Large intestine (tissue), 12 donors: ENCODE data around the gene GAST. TPM values are rescaled to one million over a fixed set of nuclear protein-coding genes. Genes with fewer than 3 reads are reported as not detected.

Experiments used
- DNase-seq, 2 donors: peaks; one replicate each; pipeline versions ENCODE4 v3.0.0 to v3.0.0-alpha.2; 2013
- H3K27ac ChIP-seq: one replicate; pipeline ENCODE4 v1.5.1; 2013; ENCODE audit warnings: low read length
- H3K27me3 ChIP-seq: 2 replicates; pipeline ENCODE4 v1.6.1; 2013; ENCODE audit warnings: low read length; ENCODE audit not compliant: control insufficient read depth, insufficient read depth
- H3K36me3 ChIP-seq: 2 replicates; pipeline ENCODE4 v1.6.1; 2013; ENCODE audit warnings: low read length; ENCODE audit not compliant: control insufficient read depth, insufficient read depth
- H3K4me1 ChIP-seq: one replicate; pipeline ENCODE4 v1.6.1; 2013; ENCODE audit warnings: low read length; ENCODE audit not compliant: control insufficient read depth, insufficient read depth
- H3K4me3 ChIP-seq: one replicate; pipeline ENCODE4 v1.5.1; 2013; ENCODE audit warnings: low read length
- H3K9me3 ChIP-seq: one replicate; pipeline ENCODE4 v1.6.1; 2013; ENCODE audit warnings: mild to moderate bottlenecking, low read depth, low read length, moderate library complexity; ENCODE audit not compliant: control insufficient read depth
- WGBS: methylation state at CpG from one replicate; pipeline ENCODE4 v1.1.5; 2013; ENCODE audit warnings: low lambda C conversion rate; ENCODE audit not compliant: insufficient coverage; 5-methylcytosine and 5-hydroxymethylcytosine counted together
- long read RNA-seq, 11 donors: transcript quantifications; one replicate each; lab custom pipeline, GENCODE V29; 2026
- polyA plus RNA-seq: library from polyadenylated mRNA; unstranded; fragments of 120-200 nt; gene quantifications from one replicate; pipeline ENCODE4 v1.2.1, GENCODE V29; 2013

GAST gene, protein sequence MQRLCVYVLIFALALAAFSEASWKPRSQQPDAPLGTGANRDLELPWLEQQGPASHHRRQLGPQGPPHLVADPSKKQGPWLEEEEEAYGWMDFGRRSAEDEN
- 0.28 TPM for polyA plus RNA-seq
- long read RNA-seq, donor 1: 0 reads
- long read RNA-seq, donor 2: 0 reads
- long read RNA-seq, donor 3: 0 reads
- long read RNA-seq, donor 4: 0 reads
- long read RNA-seq, donor 5: 0 reads
- long read RNA-seq, donor 6, partial matches to known transcripts: 0 of 1 reads
- long read RNA-seq, donor 6, other reads (novel, unspliced or antisense): 0 of 1 reads
- long read RNA-seq, donor 7: 0 reads
- long read RNA-seq, donor 8: 0 reads
- long read RNA-seq, donor 9, partial matches to known transcripts: 0 of 1 reads
- long read RNA-seq, donor 9, other reads (novel, unspliced or antisense): 0 of 1 reads
- long read RNA-seq, donor 10, partial matches to known transcripts: 0 of 1 reads
- long read RNA-seq, donor 10, other reads (novel, unspliced or antisense): 0 of 1 reads
- long read RNA-seq, donor 11, partial matches to known transcripts: 0 of 1 reads
- long read RNA-seq, donor 11, other reads (novel, unspliced or antisense): 0 of 1 reads

DNA sequence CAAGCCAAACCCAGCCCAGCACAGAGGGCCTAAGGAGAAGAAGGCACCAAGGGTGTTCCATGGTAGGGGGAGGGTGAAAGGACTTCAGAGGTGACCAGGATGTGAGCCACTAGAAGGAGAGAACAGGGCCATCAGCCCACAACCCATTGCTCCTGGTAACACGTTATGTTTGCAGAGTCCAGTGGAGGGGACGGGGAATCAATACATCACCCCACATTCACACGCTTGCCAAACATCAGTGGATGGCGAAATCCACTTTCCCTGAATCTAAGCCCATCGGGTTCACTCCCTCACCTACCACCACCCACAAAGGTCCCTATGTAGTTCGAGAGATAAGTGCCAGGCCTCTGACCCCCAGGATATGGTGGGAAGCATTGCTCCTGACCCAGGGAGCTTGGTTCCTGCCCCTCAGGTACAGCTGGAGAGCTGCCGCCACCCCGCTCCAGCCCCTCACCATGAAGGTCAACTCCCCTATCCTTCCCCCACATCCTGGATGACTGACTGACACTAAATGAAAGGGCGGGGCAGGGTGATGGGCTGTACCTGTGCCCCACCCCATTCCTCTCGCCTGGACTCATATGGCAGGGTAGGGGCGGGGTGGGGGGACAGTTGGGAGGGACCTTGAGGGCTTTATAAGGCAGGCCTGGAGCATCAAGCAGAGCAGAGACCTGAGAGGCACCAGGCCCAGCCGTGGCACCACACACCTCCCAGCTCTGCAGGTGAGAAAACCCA lies at the start of gene GAST:
Gene GAST, plus strand, starts transcription at position 663 of the 732 bp plus-strand sequence. CDS start 3,106 bp downstream, outside the sequence.
- 100% methylated on average over 1 of the region's 12 CpGs for WGBS
- DNase-seq: no peak

GRCh38 chr17:41663451-41664171 lies 48.5 kb upstream of the GAST start:
- WGBS: 53% methylated on average over 3 of the region's 8 CpGs

More for the DNA sequence above, at the start of gene GAST:
- Histone ChIP-seq H3K4me1 (no peaks in the 10 kb centered on the region), H3K9me3 (no peaks in the 10 kb centered on the region), H3K27me3 (no peaks in the 10 kb centered on the region), H3K4me3 (no peak within 1 kb of the TSS), H3K36me3 (no peaks in the 10 kb centered on the region), H3K27ac (no peak within 1 kb of the TSS)

GRCh38 chr17:41664172-41664457 lies 48.0 kb upstream of the GAST start:
- no peak for DNase-seq
- Histone ChIP-seq H3K27ac (no peak overlapping the region), H3K4me1 (peaks cover 14% of the 10 kb centered on the region), H3K27me3 (no peaks in the 10 kb centered on the region), H3K4me3 (no peak overlapping the region), H3K9me3 (peaks cover 2% of the 10 kb centered on the region), H3K36me3 (no peaks in the 10 kb centered on the region)
- WGBS: no CpG with 5 or more reads among the region's 2 CpGs

More at GRCh38 chr17:41663451-41664171, 48.5 kb upstream of the GAST start:
- peaks cover 19% of the 10 kb centered on the region for H3K4me1 ChIP-seq
- H3K27me3 ChIP-seq: no peaks in the 10 kb centered on the region
- DNase-seq: no peak
- H3K36me3 ChIP-seq: no peaks in the 10 kb centered on the region
- H3K4me3 ChIP-seq: no peak overlapping the region
- H3K27ac ChIP-seq: no peak overlapping the region
- peaks cover 2% of the 10 kb centered on the region for H3K9me3 ChIP-seq

DNA sequence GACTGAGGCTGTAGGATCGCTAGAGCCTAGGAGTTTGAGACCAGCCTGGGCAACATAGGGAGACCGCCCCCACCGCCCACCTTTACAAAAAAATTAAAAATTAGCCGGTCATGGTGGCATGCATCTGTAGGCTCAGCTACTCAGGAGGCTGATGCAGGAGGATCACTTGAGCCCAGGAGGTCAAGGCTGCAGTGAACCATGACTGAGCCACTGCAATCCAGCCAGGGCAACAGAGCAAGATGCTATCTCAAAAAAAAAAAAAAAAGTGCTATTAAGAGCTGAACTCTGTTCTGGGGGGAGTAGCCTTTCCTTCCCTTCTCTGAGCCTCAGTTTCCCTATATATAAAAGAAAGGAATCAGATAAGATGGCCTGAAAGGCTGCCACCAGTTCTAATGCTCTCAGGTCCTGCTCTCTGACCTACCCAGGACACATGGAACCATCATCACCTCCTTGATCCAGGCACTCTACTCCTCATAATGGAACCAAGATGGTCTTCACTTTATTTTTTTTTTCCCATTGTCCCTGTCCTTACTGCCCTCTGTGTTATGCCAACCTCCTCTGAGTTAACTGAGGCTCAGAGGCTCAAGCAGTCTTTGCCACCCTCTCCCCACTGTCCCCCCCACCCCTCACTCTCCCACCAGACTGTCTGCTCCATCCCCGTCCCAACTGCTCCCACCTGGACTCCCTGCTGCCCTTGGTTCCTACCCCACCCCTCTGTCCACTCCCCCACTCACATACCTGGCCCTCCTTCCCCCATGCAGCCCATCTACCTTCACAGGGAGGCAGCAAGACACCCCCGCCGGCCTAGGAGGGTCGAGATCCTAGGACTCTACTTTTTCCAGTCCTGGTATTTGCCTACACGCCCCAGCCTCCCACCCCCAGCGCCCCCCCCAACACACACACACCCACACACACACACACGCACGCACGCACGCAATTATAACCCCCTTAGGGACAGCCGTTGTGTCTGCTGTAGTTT lies 47.3 kb upstream of the GAST start:
- no peak for DNase-seq
- peak overlapping the region; percentile 47 for H3K4me3 ChIP-seq
- H3K27ac ChIP-seq: no peak overlapping the region
- peaks cover 2% of the 10 kb centered on the region for H3K9me3 ChIP-seq
- H3K27me3 ChIP-seq: no peaks in the 10 kb centered on the region
- no CpG with 5 or more reads among the region's 15 CpGs for WGBS
- H3K4me1 ChIP-seq: peaks cover 13% of the 10 kb centered on the region
- no peaks in the 10 kb centered on the region for H3K36me3 ChIP-seq

DNA sequence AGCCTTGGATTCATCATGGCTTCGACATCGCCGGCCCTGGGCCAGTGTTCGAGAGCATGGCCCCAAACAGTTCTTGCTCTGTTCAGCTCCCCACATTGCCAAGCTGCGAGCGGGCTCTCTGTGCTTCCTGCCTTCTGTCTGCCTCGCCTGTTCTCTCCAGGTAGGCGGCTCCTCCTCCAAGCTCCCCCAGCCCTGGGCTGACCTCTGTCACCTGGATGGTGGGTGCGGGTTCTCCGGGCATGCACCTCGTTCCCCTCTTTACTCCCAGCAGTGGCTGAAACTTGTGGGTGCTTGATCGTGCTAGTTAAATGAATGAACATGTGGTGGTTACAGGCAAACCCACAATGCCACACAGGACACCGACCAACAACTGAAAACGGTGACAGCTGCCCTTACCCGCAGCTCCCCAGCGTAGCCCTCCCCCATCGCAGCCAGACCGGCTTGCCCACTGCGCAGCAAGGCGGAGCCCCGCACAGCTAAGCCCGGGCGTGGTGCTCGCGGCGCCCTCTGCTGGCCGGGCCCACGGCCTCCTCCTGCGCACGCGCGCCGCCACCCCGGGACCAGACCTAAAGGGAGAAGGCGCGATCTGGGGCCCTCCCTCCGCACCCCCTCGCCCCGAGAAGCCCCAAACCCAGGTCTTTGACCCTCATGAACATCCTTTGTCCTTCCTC lies 46.4 kb upstream of the GAST start:
- Histone ChIP-seq H3K4me3 (peak overlapping the region; percentile 47), H3K9me3 (peaks cover 2% of the 10 kb centered on the region), H3K4me1 (peaks cover 13% of the 10 kb centered on the region), H3K36me3 (no peaks in the 10 kb centered on the region), H3K27ac (peak overlapping the region; percentile 60), H3K27me3 (no peaks in the 10 kb centered on the region)
- DNase-seq: peak; percentile 87
- no CpG with 5 or more reads among the region's 39 CpGs for WGBS

DNA sequence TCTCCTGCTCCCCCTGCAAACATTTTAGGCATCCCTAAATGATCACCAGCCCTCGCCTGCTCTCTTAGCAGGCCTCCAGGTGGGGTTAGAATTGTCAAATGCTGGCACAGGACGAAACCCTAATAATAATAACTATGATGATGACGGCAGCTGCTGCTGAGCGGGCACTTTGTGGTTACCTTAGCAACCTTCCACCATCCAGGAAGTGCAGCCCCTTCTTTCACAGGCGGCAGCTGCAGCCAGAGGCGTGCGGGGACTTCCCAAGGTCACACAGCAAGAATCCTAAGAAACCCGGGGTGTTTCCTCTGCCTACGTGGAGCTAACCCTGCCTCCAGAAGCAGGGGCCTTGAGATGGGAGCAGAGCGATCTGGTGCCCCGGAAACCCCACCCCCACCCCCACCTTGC lies 45.9 kb upstream of the GAST start:
- Histone ChIP-seq H3K36me3 (no peaks in the 10 kb centered on the region), H3K9me3 (peaks cover 2% of the 10 kb centered on the region), H3K4me1 (peaks cover 13% of the 10 kb centered on the region), H3K4me3 (peak overlapping the region; percentile 47), H3K27ac (peak overlapping the region; percentile 60), H3K27me3 (no peaks in the 10 kb centered on the region)
- peak; percentile 41 to 73 for DNase-seq
- no CpG with 5 or more reads among the region's 11 CpGs for WGBS

- WGBS: no CpG with 5 or more reads among the region's 23 CpGs
- Histone ChIP-seq H3K27me3 (no peaks in the 10 kb centered on the region), H3K4me1 (peaks cover 13% of the 10 kb centered on the region), H3K9me3 (peaks cover 2% of the 10 kb centered on the region), H3K4me3 (peak overlapping the region; percentile 47), H3K27ac (no peak overlapping the region), H3K36me3 (no peaks in the 10 kb centered on the region)
- peak; percentile 73 to 79 for DNase-seq
Observed at GRCh38 chr17:41666708-41667279, 45.3 kb upstream of the GAST start.

- Histone ChIP-seq H3K4me3 (no peak overlapping the region), H3K27me3 (no peaks in the 10 kb centered on the region), H3K36me3 (no peaks in the 10 kb centered on the region), H3K9me3 (peaks cover 2% of the 10 kb centered on the region), H3K4me1 (peaks cover 13% of the 10 kb centered on the region), H3K27ac (no peak overlapping the region)
- WGBS: 83% methylated on average over 1 of the region's 23 CpGs
- no peak for DNase-seq
Observed at GRCh38 chr17:41667280-41668041, 44.7 kb upstream of the GAST start.
